ENCODE results near the gene ABHD17C. TPM values are rescaled to one million over a fixed set of nuclear protein-coding genes. Genes with fewer than 3 reads are reported as not detected.

The ABHD17C gene
- total RNA-seq, 2 experiments from 2014 or later, result 0.47 to 0.70 TPM

DNA sequence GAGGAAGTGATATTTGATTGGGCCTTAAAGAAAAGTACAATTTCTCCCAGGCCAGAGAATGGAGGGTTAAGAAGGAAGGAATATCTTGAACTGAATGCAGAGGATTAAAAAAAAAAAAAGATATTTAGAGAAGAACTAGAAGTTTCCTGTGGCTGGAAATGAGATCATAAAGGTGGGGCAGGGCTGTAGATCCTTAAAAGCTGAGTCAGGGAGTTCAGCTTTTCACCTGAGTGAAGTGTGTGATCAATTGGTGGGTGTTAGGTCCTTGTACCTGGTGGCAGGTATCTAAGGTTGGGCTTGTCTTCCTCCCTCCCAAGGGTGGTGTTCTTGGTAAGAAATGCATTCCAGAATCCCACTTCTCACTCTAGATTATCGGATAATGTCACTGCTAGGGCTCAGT, 95.9 kb downstream of the ABHD17C start:
- no peak overlapping the region for H3K4me3 ChIP-seq (ENCODE audit: low read depth, low read length, poor library complexity, severe bottlenecking)
- H4K20me1 ChIP-seq (ENCODE audit: insufficient read depth, low read length), result no peaks in the 10 kb centered on the region
- no peaks in the 10 kb centered on the region for H3K36me3 ChIP-seq (ENCODE audit: insufficient read depth, low read length)
- H3K79me2 ChIP-seq (ENCODE audit: insufficient read depth, low read depth, low read length), result no peaks in the 10 kb centered on the region
- no peak for DNase-seq (ENCODE audit: low spot score)
- H3K9me2 ChIP-seq (ENCODE audit: insufficient read depth, low read length), result no peaks in the 10 kb centered on the region
- ChIA-PET CTCF (ENCODE audit: unreplicated experiment) (no interaction called here), POLR2A (no interaction called here)
- no peak overlapping the region for H3K4me2 ChIP-seq (ENCODE audit: low read length)
- TF ChIP-seq, protein P1, sequence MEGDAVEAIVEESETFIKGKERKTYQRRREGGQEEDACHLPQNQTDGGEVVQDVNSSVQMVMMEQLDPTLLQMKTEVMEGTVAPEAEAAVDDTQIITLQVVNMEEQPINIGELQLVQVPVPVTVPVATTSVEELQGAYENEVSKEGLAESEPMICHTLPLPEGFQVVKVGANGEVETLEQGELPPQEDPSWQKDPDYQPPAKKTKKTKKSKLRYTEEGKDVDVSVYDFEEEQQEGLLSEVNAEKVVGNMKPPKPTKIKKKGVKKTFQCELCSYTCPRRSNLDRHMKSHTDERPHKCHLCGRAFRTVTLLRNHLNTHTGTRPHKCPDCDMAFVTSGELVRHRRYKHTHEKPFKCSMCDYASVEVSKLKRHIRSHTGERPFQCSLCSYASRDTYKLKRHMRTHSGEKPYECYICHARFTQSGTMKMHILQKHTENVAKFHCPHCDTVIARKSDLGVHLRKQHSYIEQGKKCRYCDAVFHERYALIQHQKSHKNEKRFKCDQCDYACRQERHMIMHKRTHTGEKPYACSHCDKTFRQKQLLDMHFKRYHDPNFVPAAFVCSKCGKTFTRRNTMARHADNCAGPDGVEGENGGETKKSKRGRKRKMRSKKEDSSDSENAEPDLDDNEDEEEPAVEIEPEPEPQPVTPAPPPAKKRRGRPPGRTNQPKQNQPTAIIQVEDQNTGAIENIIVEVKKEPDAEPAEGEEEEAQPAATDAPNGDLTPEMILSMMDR (conservative IDR thresholded peaks at IDR 0.05; ENCODE audit: low read length), result no peak
- TF ChIP-seq EZH2phosphoT487 (IDR thresholded peaks at IDR 0.05; ENCODE audit: borderline replicate concordance, low read depth, low read length), result no peak
- no peaks in the 10 kb centered on the region for H3K4me1 ChIP-seq (ENCODE audit: insufficient read depth, low read length, poor library complexity, severe bottlenecking)
- H2AFZ ChIP-seq (ENCODE audit: low read length), result no peak overlapping the region
- no peaks in the 10 kb centered on the region for H3K9me3 ChIP-seq (ENCODE audit: low read length)
- BruUV-seq (replicated peaks), result no TSS peak
- intact Hi-C loops (cut with micrococcal nuclease; ENCODE audit: unreplicated experiment), result no loop called here
- no peak overlapping the region for H3K27ac ChIP-seq (ENCODE audit: low read depth, low read length, poor library complexity, severe bottlenecking)

DNA sequence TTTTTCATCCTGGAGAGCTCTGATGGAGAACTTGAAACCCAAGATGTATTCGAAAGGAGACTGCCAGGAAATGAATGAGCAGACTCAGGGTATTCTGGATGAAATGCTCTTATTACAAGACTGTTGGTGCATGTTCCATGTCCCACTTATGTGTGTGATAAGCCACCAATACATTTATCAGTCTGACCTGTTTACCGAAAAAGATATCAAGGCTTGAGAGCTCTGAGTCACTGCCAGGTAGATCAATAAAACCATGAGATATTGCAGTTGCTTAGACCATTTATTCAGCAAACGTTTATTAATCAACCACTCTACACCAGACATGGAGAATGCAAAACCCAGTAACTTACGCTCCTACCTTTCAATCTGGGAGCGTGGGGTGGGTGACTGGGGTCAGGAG, 101.3 kb downstream of the ABHD17C start:
- Histone ChIP-seq H3K27ac (ENCODE audit: low read depth, low read length, poor library complexity, severe bottlenecking) (no peak overlapping the region), H4K20me1 (ENCODE audit: insufficient read depth, low read length) (no peaks in the 10 kb centered on the region), H3K79me2 (ENCODE audit: insufficient read depth, low read depth, low read length) (no peaks in the 10 kb centered on the region), H3K36me3 (ENCODE audit: insufficient read depth, low read length) (no peaks in the 10 kb centered on the region), H3K4me3 (ENCODE audit: low read depth, low read length, poor library complexity, severe bottlenecking) (no peak overlapping the region), H3K4me1 (ENCODE audit: insufficient read depth, low read length, poor library complexity, severe bottlenecking) (no peaks in the 10 kb centered on the region), H3K9me3 (ENCODE audit: low read length) (no peaks in the 10 kb centered on the region), H3K4me2 (ENCODE audit: low read length) (no peak overlapping the region), H2AFZ (ENCODE audit: low read length) (no peak overlapping the region), H3K9me2 (ENCODE audit: insufficient read depth, low read length) (no peaks in the 10 kb centered on the region)
- DNase-seq (ENCODE audit: low spot score), result no peak
- ChIA-PET POLR2A (no interaction called here), CTCF (ENCODE audit: unreplicated experiment) (no interaction called here)
- no TSS peak for BruUV-seq (replicated peaks)
- intact Hi-C loops (cut with micrococcal nuclease; ENCODE audit: unreplicated experiment), result no loop called here
- TF ChIP-seq, protein P1 (conservative IDR thresholded peaks at IDR 0.05; ENCODE audit: low read length), result no peak
- no peak for TF ChIP-seq EZH2phosphoT487 (IDR thresholded peaks at IDR 0.05; ENCODE audit: borderline replicate concordance, low read depth, low read length)

DNA sequence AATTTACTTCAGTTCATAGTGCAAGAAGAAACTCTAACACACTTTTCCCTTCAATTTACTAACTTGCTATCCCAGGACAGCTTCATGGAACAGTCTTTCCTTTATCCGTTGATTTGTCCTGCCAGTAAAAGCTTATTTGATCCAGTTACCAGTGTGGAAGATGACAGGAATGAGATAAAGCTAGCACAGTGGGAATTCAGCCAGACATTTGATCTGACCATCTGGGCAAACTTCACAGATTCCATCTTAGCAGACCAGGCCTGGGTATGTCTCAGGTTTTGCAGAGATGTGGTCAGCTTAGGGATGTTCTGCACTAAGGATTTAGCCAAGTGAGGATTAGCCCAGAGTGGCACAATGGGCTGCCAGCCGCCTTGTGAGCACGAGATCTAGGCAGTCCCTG, 103.8 kb downstream of the ABHD17C start:
- Histone ChIP-seq H3K9me3 (ENCODE audit: low read length) (no peaks in the 10 kb centered on the region), H3K9me2 (ENCODE audit: insufficient read depth, low read length) (no peaks in the 10 kb centered on the region), H3K27ac (ENCODE audit: low read depth, low read length, poor library complexity, severe bottlenecking) (no peak overlapping the region), H3K4me3 (ENCODE audit: low read depth, low read length, poor library complexity, severe bottlenecking) (no peak overlapping the region), H3K36me3 (ENCODE audit: insufficient read depth, low read length) (no peaks in the 10 kb centered on the region), H3K4me1 (ENCODE audit: insufficient read depth, low read length, poor library complexity, severe bottlenecking) (no peaks in the 10 kb centered on the region), H4K20me1 (ENCODE audit: insufficient read depth, low read length) (no peaks in the 10 kb centered on the region), H2AFZ (ENCODE audit: low read length) (no peak overlapping the region), H3K4me2 (ENCODE audit: low read length) (no peak overlapping the region), H3K79me2 (ENCODE audit: insufficient read depth, low read depth, low read length) (no peaks in the 10 kb centered on the region)
- POLR2A ChIA-PET, result no interaction called here
- DNase-seq (ENCODE audit: low spot score), result no peak
- intact Hi-C loops (cut with micrococcal nuclease; ENCODE audit: unreplicated experiment), result no loop called here
- TF ChIP-seq, protein P1 (conservative IDR thresholded peaks at IDR 0.05; ENCODE audit: low read length), result no peak
- no peak for TF ChIP-seq EZH2phosphoT487 (IDR thresholded peaks at IDR 0.05; ENCODE audit: borderline replicate concordance, low read depth, low read length)
- CTCF ChIA-PET (ENCODE audit: unreplicated experiment), result no interaction called here
- no TSS peak for BruUV-seq (replicated peaks)
